Effector CD4-positive, alpha-beta T cell (primary cell): ENCODE measurements around the gene SHMT2.

Experiments used
- DNase-seq: peaks from one replicate; pipeline ENCODE4 v3.0.0-alpha.2; 2020

SHMT2 gene

GRCh38 chr12:57215668-57216013, 13.9 kb upstream of the SHMT2 start:
- no peak for DNase-seq

GRCh38 chr12:57216014-57216911, 13.2 kb upstream of the SHMT2 start, which contains the start of gene NXPH4:
Gene NXPH4 (plus strand): TSS chr12:57216794. CDS start chr12:57216970, 176 bp downstream.
- DNase-seq: peak; percentile 48

DNA sequence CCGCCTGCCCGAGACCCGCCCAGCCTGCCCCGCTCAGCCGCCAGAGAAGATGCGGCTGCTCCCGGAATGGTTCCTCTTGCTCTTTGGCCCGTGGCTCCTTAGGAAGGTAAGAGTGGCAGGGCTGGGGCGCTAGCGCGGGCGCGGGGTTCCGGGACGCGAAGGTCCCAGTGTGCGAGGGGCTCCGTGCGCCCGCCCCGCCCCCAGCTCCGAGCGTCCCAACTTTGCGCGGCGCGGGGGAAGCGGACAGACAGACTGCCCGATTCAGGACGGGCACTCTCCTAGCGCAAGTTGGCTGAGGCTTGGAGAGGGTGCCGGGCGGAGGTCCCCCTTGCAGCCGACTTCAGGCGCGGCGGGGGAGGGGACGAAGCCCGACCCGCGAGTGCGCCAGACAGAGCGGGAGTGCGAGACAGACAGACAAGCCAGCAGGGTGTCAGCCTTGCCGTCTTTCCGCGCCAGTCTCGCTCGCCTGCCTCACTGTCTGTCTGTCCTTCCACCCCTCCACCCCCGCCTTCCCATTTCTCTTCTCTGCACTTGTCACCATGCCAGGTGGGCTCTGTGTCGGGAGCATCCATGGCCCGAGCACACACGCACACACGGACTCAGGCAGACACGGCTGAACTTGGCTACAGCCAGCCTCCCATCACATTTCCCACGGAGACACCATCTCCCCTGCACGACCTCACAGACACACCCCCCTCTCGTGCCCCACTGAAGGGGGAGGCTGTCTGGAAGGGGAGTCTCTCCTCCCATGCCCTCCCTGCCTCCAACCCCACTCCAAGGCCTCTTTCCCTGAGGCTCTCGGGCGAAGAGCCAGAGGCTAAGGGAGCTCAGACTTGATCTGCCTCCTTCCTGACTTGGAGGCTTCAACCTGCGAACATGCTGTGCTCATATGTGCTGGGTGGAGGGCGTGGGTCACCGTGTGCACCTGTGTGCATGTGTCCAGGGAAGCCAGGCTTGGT, 12.3 kb upstream of the SHMT2 start:
- DNase-seq: no peak

GRCh38 chr12:57218030-57218853, 11.3 kb upstream of the SHMT2 start:
- no peak for DNase-seq

DNA sequence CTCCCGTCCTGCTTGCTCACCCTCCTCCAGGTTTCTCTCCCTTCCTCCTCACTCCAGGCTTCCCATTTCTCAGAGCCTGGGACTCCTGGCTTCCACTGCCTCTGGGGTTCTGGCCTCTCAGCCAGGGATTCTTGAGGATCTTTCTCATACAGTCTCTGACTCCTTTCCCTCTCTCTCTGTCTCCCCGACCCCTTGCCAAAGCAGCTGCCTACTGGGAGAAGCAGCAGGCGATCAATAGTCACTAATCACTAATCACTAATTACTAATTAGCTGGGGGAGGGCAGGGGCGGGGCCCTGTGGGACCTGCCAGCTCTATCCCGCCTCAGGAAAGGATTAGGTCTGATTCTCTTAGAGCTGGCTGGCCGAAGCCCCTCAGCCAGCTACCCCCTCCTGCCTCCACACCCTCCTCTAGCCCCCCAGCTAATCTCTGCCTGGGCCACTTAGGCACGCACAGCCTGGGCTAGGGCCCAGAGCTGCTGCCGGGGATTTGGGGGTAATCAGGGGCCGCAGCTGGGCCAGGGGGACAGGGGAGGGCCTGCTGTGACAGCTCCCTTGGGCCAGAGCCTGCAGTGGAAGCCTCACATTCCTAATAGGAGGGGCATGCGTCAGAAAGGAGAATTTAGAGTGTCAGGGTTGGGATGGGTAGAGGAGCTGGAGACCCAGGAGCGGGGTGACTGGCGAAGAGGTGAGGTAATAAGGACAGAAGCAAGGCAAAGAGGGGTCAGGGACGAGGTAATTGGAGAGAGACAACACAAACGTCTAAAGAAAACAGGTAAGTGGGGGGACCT, 10.1 kb upstream of the SHMT2 start:
- DNase-seq: no peak

- DNase-seq: no peak
Measured at GRCh38 chr12:57219993-57220754, 9.3 kb upstream of the SHMT2 start.

DNA sequence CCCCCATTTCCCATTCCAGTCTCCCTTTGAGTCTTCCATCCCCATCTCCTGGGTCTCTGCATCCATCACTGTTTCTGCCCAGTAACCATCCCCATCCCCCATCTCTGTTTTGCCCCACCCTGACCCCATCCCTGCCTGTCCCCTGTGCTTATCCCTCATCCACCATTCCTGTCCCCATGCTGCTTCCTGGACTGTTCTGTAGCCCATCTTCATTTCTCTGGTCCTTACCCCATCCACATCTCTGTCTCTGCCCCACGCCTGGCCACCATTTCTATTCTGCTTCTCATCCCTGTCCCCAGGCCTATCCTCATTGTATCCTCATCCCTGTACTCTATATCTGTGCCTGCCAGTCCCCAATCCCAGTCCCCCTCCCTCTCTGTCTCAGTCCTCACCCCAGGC, 8.7 kb upstream of the SHMT2 start:
- DNase-seq: no peak

DNA sequence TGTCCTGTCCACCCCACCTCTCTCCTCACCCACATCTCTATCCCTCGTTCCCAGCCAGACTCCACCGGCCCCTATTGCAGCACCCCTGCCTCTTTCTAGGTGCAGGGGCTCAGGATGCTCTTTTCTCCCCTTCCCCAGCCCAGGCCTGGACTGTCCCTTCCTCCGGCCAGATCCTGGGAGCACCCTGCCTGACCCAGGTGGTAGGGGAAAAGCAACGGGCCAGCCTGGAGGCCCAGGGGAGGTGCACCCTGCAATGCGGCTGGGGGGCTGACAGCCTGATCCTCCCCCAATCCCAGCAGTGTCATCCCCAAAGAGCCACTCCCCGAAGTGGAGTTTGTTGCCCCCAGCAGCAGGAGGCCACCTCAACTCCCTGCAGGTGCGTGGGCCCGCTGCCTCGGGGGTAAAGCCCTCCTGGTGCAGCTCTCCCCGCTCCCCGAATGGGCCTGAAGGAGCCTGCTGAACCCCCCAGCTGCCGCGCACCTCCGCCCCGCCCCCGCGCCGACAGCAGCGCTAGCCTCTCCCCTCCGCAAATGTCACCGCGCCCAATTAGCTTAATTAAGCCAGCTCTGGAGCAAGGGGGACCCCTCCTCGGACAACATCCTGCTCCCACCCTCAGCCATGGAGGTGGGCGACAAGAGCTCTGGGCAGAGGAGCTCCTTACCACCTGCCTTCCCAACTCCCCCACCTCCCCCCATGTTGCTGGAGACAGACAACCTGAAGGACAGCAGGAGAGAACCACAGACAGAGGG, 8.2 kb upstream of the SHMT2 start:
- DNase-seq: no peak

DNA sequence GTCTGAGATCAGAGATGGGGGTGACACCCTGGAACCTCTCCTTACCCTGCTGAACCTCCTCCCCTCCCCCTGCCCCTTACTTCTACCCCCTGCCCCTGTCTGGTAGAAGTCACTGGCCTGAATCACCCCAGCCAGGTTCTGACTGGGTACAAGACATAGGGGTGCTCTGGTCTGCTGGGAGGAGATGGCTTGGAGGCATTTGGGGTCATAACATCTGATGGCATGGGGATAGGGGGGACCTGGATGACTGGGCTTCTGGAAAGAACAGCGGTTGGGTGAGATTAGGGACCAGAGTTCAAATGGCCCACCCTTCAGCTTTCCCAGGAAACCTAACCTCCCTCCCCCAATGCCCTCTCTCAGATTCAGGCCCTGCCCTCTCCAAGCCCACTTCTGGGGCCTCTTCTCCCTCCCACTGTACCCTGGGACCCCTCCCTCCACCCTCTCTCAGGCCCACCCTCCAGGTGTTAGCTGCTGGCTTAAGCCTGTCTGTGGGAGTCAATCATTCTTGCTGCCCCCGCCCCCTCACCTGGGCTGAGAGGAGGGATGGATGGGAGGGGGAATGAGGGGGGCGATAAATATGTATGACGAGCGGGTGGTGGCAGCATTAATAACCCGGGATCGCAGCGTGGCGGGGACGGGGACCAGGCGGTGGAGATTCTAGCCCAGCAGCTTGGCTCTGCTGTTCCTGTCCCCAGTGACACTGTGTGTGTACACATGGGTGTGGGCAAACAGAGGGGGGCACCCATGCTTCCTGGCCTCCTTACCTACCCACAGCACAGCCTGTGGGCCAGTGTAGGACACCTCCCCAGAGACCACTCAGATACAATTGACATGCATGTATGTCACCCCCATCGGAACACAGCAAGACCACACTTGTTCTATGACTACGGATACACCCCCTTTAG, 7.0 kb upstream of the SHMT2 start:
- no peak for DNase-seq

GRCh38 chr12:57223191-57224165, 6.0 kb upstream of the SHMT2 start:
- DNase-seq: no peak

DNA sequence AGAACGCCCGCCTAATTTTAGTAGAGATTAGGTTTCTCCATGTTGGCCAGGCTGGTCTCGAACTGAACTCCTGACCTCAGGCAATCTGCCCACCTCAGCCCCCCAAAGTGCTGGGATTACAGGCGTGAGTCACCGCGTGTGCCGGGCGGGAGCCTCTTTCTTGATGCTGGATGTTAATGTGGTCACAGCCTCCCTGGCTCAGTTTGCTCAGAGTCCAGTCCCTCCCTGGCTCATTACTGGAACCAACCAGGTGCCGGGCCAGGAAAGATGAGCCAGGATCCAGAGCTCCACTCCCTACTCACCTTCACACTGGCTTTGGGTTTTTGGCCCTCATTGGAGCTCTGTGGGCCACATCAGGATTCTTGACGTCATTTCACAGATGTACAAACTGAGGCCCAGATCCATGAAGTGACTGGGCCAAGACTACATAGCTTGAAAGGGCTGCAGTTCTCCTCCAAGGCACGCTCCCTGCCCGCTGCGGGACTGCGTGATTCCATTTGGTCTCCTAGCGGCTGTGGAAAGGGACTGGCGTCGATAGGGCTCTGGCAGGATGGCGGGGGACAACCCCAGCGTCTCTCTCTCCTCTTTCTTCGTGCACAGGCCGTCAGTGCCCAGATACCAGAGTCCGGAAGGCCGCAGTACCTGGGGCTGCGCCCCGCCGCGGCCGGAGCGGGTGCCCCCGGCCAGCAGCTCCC, 5.1 kb upstream of the SHMT2 start:
- no peak for DNase-seq

DNA sequence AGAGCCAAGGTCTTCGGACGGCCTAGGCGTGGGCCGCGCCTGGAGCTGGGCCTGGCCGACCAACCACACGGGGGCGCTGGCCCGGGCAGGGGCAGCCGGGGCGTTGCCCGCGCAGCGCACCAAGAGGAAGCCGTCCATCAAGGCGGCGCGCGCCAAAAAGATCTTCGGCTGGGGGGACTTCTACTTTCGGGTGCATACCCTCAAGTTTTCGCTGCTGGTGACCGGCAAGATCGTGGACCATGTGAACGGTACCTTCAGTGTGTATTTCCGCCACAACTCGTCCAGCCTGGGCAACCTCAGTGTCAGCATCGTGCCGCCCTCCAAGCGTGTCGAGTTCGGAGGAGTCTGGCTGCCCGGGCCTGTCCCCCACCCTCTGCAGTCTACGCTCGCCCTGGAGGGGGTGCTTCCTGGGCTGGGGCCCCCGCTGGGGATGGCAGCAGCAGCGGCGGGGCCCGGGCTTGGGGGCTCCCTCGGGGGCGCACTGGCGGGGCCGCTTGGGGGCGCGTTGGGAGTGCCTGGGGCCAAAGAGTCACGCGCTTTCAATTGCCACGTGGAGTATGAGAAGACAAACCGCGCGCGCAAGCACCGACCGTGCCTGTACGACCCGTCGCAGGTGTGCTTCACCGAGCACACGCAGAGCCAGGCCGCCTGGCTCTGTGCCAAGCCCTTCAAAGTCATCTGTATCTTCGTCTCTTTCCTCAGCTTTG, 4.4 kb upstream of the SHMT2 start:
- DNase-seq: peak; percentile 69

DNA sequence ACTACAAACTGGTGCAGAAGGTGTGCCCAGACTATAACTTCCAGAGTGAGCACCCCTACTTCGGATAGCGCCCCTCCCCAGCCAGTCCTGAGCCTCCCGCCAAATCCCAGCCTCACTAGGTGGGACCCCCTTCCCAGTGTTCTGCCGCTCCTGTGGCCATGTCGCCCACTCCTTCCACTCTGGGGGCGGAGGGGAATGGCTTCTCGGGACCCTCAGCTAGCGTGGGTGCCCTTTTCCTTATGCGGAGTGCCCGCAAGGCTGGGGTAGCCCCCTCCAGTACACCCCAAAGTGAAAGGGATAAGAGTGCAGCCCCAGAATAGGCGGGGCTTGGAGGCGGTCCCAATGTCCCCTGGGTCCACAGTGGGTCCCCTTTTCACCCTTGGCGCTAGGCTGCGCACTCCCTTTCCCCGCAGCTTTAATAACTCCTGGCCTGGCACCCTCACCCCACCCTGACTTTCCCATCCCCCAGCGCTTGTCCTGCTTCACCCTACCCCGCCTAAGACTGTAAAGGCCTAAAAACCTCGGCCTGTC, 3.8 kb upstream of the SHMT2 start:
- DNase-seq: no peak

DNA sequence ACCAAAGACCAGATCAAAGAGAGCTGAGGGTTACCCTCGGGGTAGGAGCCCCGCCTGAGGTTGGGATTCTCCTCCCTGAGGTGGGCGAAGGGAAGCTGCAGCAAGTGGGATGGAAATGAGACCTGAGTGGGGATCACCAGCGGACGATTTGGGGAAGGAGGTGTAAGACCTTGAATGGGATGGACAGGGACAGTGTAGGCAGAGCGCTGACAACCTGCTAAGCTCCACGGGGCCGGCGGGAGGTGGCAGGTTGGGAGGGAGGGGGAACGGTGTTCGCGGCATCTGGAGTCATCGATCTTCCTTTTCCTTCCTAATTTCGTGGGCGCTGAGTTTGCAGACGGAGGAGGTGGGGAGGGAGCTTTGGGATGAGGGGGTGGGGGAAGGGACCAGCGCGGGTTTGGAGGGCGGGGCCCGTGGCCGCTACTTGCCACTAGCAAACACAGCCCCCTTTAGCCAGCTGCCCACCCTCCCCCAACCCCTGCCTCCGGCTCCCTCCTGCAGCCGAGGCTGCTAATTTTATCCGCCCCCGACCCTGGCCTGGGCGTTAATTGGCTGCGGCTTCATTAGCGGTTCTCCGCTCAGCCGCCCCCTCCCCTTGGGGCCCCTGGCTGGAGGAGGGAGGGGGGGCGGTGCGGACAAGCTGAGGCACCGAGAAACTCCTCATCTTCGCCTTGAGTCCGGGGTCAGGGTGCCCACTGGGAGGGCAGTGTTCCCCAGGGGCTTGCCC, 2.8 kb upstream of the SHMT2 start:
- no peak for DNase-seq

- no peak for DNase-seq
Measured at GRCh38 chr12:57227315-57228115, 2.0 kb upstream of the SHMT2 start.
